Vagina (tissue), 2 donors: Measurements from ENCODE around the gene PRICKLE2.

Source experiments
- CTCF ChIP-seq, 3 experiments: fragments of 450-650 bp in 2 of 3; fragments of 200-600 bp in 1 of 3; sonication (generic) in 1 of 3; IDR thresholded peaks; one replicate each; pipeline ENCODE4 v1.5.1; 2017 to 2019; ENCODE audit warnings: antibody characterized with exemption in 3 of 3, mild to moderate bottlenecking in 2 of 3, moderate library complexity in 2 of 3
- POLR2A ChIP-seq, 2 donors: fragments of 450-650 bp; IDR thresholded peaks; one replicate each; pipeline ENCODE4 v1.6.1; 2017; ENCODE audit warnings: antibody characterized with exemption in 2 of 2, mild to moderate bottlenecking in 2 of 2, moderate library complexity in 2 of 2
- POLR2AphosphoS5 ChIP-seq, 2 donors: sonication (generic); formaldehyde crosslinking; IDR thresholded peaks; one replicate each; pipeline ENCODE4 v1.9.0; 2017; ENCODE audit warnings: antibody characterized with exemption in 2 of 2, mild to moderate bottlenecking in 2 of 2, low read depth in 1 of 2; ENCODE audit not compliant: insufficient read depth in 1 of 2

GRCh38 chr3:64152676-64153466, 72.4 kb downstream of the PRICKLE2 start:
- TF ChIP-seq CTCF (IDR thresholded peaks at IDR 0.05) (no peak), POLR2A (IDR thresholded peaks at IDR 0.05) (no peak), POLR2AphosphoS5 (IDR thresholded peaks at IDR 0.05; ENCODE audit: insufficient read depth in 1 of 2, low read depth in 1 of 2) (no peak)
